HG02623 (cell line): ENCODE measurements around the gene TTLL12.

ENCODE experiments used
- ATAC-seq: cut with Tn5 transposase; IDR thresholded peaks from one replicate; pipeline ENCODE4 v1.9.1; 2021; ENCODE audit warnings: moderate library complexity; ENCODE audit not compliant: unreplicated experiment

Gene TTLL12

DNA sequence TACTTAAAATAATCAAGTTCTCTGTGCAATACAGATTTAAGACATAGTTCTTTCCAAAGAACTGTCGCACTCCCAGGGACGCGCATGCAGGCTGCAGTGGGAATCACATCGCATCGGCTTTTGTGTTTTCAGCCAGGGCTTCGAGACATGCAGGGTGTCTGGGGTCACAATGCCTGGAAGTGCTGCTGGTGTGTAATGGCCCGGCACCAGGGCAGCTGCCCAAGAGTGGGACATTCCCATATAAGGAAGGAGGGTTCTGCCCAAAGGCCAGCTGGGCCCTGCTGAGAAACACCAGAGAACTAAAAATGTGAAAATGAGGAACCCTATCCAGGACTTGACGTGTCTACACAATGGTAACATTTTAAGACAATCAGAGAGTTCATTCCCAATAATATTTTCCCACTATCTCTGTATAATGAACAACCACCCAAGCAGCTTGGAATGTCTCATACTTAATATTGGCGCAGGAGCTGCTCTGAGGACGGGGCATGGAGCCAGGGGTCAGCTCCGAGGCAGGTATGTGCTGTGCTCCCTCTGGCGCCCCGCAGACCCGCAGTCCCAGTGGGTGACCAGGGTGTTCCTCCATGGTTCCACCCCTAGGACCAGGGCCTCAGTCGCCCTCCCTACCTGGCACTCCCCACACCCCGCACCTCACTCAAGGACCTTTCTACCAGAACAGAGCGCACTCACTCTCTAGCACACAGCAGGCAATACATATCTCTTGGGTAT, 55.0 kb downstream of the TTLL12 start:
- no peak for ATAC-seq

- no peak for ATAC-seq
Observed at GRCh38 chr22:43129426-43130425, 57.2 kb downstream of the TTLL12 start.

DNA sequence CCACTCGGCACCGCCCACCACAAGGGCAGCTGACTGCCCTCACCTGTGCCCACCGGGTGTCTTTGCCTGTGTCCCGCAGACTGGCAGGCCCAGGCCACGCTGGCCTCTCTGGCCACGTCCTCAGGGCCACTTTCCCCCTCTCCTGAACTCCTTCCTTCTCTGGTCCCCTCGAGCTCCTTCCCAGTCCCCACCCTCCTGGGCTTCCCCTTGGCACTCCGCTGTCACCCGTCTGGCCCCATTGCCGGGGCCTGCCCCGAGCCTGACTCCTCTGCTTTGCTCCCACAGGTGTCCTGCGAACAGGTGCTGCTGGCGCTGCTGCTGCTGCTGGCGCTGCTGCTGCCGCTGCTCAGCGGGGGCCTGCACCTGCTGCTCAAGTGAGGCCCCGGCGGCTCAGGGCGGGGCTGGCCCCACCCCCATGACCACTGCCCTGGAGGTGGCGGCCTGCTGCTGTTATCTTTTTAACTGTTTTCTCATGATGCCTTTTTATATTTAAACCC, 58.0 kb downstream of the TTLL12 start:
- no peak for ATAC-seq

DNA sequence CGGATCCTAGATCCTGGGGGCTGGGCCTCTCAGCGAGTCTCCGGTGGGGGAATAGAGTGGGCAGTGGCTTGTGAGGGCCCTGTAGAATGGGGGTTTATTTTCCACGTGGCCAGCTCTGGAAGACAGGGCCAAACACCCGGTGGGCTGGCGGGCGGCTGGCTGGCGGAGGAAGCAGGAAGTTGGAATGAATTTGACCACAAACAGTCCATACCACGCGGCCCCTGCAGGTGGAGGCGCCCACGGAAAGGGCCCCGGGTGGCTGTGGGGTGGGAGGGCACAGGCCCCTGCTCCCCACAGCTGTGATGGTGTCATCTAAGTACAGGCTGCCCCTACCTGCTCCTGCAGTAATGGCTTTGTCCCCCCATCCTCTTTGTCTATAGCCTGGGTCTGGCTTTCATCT, 58.8 kb downstream of the TTLL12 start:
- no peak for ATAC-seq

- ATAC-seq: no peak
Observed at GRCh38 chr22:43127166-43127908, 59.6 kb downstream of the TTLL12 start.

- ATAC-seq: no peak
Observed at GRCh38 chr22:43126501-43127165, 60.3 kb downstream of the TTLL12 start.

DNA sequence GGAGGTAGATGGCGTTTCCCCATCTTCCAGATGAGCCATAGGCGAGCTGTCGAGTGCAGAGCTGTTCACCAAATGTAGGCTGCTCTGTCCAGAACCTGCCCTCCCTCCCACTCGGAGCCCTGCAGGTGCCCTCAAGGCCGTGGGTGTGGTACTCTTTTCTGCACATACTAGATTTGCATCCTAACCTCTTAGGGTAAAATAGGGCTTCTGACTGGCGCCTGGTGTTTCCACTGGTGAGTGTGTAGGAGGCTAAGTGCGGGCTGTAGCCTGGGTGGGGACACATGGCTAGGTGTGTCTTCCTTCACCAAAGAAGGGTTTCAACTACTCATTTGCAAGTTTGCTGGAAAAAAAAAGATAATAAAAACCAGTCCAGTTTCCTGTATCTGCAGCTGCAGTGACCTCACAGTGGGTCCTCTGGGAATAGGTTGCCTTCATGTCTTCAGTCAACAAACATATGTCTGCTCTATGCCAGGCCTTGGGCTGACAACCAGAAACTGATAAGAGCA, 67.9 kb downstream of the TTLL12 start:
- peak; percentile 77 for ATAC-seq

GRCh38 chr22:43118024-43118849, 68.7 kb downstream of the TTLL12 start:
- peak; percentile 10 for ATAC-seq

DNA sequence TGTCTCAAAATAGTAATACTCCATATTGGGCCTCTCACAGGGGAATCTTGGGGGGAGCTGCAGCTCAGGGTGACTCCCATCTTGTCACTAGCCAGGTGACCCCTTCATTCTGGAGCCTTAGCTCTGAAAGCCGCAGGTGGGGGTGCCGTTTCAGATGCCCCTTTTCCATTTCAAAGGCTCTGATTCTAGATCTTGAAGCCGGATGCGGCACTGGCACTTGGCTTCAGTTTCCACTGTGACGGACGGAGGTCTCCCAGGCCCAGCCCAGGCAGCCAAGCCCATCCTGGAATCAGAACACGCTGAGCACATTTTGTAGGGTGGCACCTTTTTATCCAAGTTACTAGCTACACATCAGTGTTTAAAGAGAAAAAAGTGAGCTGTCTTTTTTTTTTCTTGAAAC, 70.0 kb downstream of the TTLL12 start:
- ATAC-seq: no peak
